GM23338 (cell line): ENCODE data around the gene RANBP1. TPM values are rescaled to one million over a fixed set of nuclear protein-coding genes. Genes with fewer than 3 reads are reported as not detected.

Experiments used
- ATAC-seq: fragments of 200-7000 bp; cut with Tn5 transposase; 3 replicates; pipeline ENCODE4 v1.9.1; 2020
- DNase-seq: peaks from one replicate; pipeline ENCODE4 v3.0.0-alpha.2; 2015; ENCODE audit warnings: low spot score
- H2AFZ ChIP-seq: fragments of 200-600 bp; sonication (generic); 2 replicates; pipeline ENCODE4 v1.8.0; 2016; ENCODE audit warnings: antibody characterized with exemption, mild to moderate bottlenecking, moderate library complexity
- H3F3A ChIP-seq: fragments of 200-600 bp; sonication (generic); replicated peaks from 2 replicates; pipeline ENCODE4 v1.8.0; 2017; ENCODE audit warnings: antibody characterized with exemption, mixed run types, low read depth
- H3K27ac ChIP-seq: fragments of 200-600 bp; sonication (generic); 2 replicates; pipeline ENCODE4 v1.6.1; 2016; ENCODE audit warnings: low read depth
- H3K27me3 ChIP-seq: fragments of 200-600 bp; sonication (generic); 2 replicates; pipeline ENCODE4 v1.8.0; 2016; ENCODE audit warnings: mild to moderate bottlenecking, mixed run types, moderate library complexity; ENCODE audit not compliant: insufficient read depth
- H3K36me3 ChIP-seq: fragments of 200-600 bp; sonication (generic); 2 replicates; pipeline ENCODE4 v1.8.0; 2016; ENCODE audit warnings: mild to moderate bottlenecking; ENCODE audit not compliant: insufficient read depth
- H3K4me1 ChIP-seq: fragments of 200-600 bp; sonication (generic); 2 replicates; pipeline ENCODE4 v1.8.0; 2016; ENCODE audit warnings: mild to moderate bottlenecking, moderate library complexity; ENCODE audit not compliant: insufficient read depth
- H3K4me2 ChIP-seq: fragments of 200-600 bp; sonication (generic); 2 replicates; pipeline ENCODE4 v1.7.1; 2017; ENCODE audit warnings: mixed run types
- H3K4me3 ChIP-seq: fragments of 200-600 bp; sonication (generic); 2 replicates; pipeline ENCODE4 v1.6.1; 2016; ENCODE audit warnings: mixed run types
- H3K79me2 ChIP-seq: fragments of 200-600 bp; sonication (generic); replicated peaks from 2 replicates; pipeline ENCODE4 v1.8.0; 2017; ENCODE audit warnings: mild to moderate bottlenecking; ENCODE audit not compliant: insufficient read depth
- H3K9me2 ChIP-seq: fragments of 200-600 bp; sonication (generic); 2 replicates; pipeline ENCODE4 v1.8.0; 2017; ENCODE audit not compliant: insufficient read depth
- H4K20me1 ChIP-seq: fragments of 200-600 bp; sonication (generic); replicated peaks from 2 replicates; pipeline ENCODE4 v1.8.0; 2017; ENCODE audit warnings: mild to moderate bottlenecking; ENCODE audit not compliant: insufficient read depth
- H3K27ac Mint-ChIP-seq: 2 replicates; pipeline ENCODE4 v1.8.0; 2020; ENCODE audit warnings: inconsistent platforms, mild to moderate bottlenecking, moderate library complexity, mixed read lengths
- H3K27me3 Mint-ChIP-seq: 3 replicates; pipeline ENCODE4 v1.8.0; 2022; ENCODE audit warnings: low read depth, mild to moderate bottlenecking, moderate library complexity, mixed read lengths, inconsistent platforms; ENCODE audit not compliant: insufficient read depth, poor library complexity
- H3K36me3 Mint-ChIP-seq: 3 replicates; pipeline ENCODE4 v1.8.0; 2021; ENCODE audit warnings: low read depth, mild to moderate bottlenecking, inconsistent platforms, moderate library complexity, mixed read lengths
- H3K4me1 Mint-ChIP-seq: 3 replicates; pipeline ENCODE4 v1.8.0; 2020; ENCODE audit warnings: mild to moderate bottlenecking, inconsistent platforms, mixed read lengths
- H3K4me3 Mint-ChIP-seq: 3 replicates; pipeline ENCODE4 v1.8.0; 2021; ENCODE audit warnings: moderate library complexity, mild to moderate bottlenecking, inconsistent platforms, mixed read lengths
- H3K9me3 Mint-ChIP-seq: 3 replicates; pipeline ENCODE4 v1.8.0; 2020; ENCODE audit warnings: moderate library complexity, mild to moderate bottlenecking, inconsistent platforms, mixed read lengths
- CREB1 ChIP-seq: fragments of 250-450 bp; sonication (Bioruptor Pico); IDR thresholded peaks from 2 replicates; pipeline ENCODE4 v1.5.0; 2020; ENCODE audit warnings: low read depth, mild to moderate bottlenecking, moderate library complexity
- EZH2 ChIP-seq: fragments of 200-600 bp; sonication (generic); IDR thresholded peaks from one replicate; pipeline ENCODE4 v1.8.0; 2017; ENCODE audit warnings: antibody characterized with exemption, mild to moderate bottlenecking, low read depth; ENCODE audit not compliant: unreplicated experiment
- EZH2phosphoT487 ChIP-seq: fragments of 200-600 bp; sonication (generic); IDR thresholded peaks from one replicate; pipeline ENCODE4 v1.8.1; 2018; ENCODE audit warnings: antibody characterized with exemption; ENCODE audit not compliant: unreplicated experiment
- JUNB ChIP-seq: IDR thresholded peaks from one replicate; pipeline ENCODE4 v1.6.1; 2016; ENCODE audit warnings: antibody characterized with exemption; ENCODE audit not compliant: unreplicated experiment
- NANOG ChIP-seq: IDR thresholded peaks from 2 replicates; pipeline ENCODE4 v1.6.1; 2016; ENCODE audit warnings: antibody characterized with exemption, borderline replicate concordance
- ZNF331 ChIP-seq: fragments of 250-450 bp; sonication (Bioruptor Pico); IDR thresholded peaks from 2 replicates; pipeline ENCODE4 v1.5.0; 2020; ENCODE audit warnings: low read depth, mild to moderate bottlenecking, moderate library complexity
- polyA plus RNA-seq: library from polyadenylated mRNA; unstranded; fragments of >200 nt; fragmentation: Nextera tagmentation; extraction: Ambion mirVana; gene quantifications from 2 replicates; pipeline ENCODE4 v1.2.1, GENCODE V29; 2016
- total RNA-seq: library from RNA; depleted of rRNA; stranded (reverse); fragments of >200 nt; shearing (Covaris generic); gene quantifications from 2 replicates; pipeline ENCODE4 v1.2.3, GENCODE V29; 2014

The RANBP1 gene
- total and polyA plus RNA-seq, 2 experiments from 2014 or later = 1,014 to 1,206 TPM

DNA sequence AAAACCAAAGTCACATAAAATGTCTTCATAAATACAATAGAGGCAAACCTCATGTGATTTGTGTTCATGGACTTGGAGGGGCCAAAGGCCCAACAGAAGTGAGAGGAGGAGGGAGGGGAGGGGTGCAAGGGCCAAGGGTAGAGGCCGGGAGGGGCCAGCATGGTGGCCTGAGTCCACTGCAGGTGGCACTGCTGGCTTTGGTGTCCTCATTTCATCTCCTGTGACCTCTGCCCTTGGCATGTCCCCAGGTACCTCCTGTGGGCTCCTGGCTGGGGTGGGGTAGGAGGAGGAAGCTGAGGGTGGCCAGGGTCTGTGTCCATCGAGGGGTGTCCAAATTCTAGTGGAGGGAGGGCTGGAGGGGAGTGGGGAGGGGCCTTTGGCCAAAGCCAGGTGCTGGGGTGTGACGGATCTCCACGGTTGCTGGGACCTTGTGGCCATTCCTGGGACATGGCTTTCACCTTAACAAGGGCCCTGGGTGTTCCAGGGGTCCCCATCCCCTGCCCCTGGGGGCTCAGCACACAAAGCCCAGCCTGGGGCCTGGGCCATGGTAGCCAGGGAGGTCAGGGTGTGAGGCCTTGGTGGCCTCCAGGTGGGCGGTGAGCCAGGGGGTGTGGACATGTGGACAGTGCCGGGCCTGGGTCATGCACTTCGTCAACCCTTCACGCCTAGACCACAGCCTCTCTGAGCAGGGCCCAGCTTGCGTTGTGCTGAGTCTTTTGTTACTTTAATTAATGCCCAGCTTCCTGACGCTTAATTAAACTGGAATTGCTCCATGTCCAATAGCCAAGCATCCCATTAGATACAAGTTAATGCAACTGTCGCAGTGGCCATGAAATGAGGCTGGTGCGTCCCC, 55.6 kb downstream of the RANBP1 start:
- DNase-seq (no peak), ATAC-seq (no peak)
- no peaks in the 10 kb centered on the region for H3K9me2 ChIP-seq
- H2AFZ ChIP-seq = no peak overlapping the region
- TF ChIP-seq JUNB (no peak), ZNF331 (CRISPR knock-in tag) (no peak)
- no peaks in the 10 kb centered on the region for H3K79me2 ChIP-seq
- no peaks in the 10 kb centered on the region for H4K20me1 ChIP-seq
- Mint-ChIP-seq H3K36me3 (no peaks in the 10 kb centered on the region), H3K9me3 (no peaks in the 10 kb centered on the region), H3K27ac (no peak overlapping the region), H3K4me1 (no peaks in the 10 kb centered on the region), H3K27me3 (peaks cover 11% of the 10 kb centered on the region), H3K4me3 (no peak overlapping the region)
- H3K27ac ChIP-seq = no peak overlapping the region
- no peaks in the 10 kb centered on the region for H3K27me3 ChIP-seq
- no peaks in the 10 kb centered on the region for H3K4me1 ChIP-seq
- H3K4me2 ChIP-seq = no peak overlapping the region
- H3K4me3 ChIP-seq = no peak overlapping the region
- H3K36me3 ChIP-seq = no peaks in the 10 kb centered on the region
- no peaks in the 10 kb centered on the region for H3F3A ChIP-seq

DNA sequence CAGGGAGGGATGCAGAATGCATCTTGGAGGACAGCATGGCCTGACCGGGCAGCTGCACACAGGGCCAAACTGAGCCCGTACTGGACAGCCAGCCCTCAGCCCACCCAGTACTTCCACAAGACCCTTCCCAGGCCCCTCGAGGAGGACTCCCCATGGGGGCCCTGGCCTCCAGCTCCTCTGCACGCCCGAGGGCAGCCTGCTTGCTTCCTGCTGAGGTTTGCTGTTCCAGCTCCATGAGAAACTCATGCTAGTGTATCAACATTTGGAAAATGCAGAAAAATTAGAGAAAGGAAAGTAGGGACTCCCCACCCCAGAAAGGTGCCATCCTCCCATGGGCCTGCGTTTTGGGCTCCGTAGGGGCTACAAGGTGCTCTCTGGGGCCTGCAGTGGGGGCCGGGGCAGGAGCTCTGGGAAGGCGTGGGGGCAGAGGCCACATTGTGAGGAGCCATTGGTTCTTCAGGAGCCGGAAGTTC, 56.3 kb downstream of the RANBP1 start:
- Histone ChIP-seq H3K4me1 (no peaks in the 10 kb centered on the region), H3K79me2 (no peaks in the 10 kb centered on the region), H3K27ac (no peak overlapping the region), H3F3A (no peaks in the 10 kb centered on the region), H3K36me3 (no peaks in the 10 kb centered on the region), H2AFZ (no peak overlapping the region), H3K9me2 (no peaks in the 10 kb centered on the region), H3K4me3 (no peak overlapping the region), H3K4me2 (no peak overlapping the region), H4K20me1 (no peaks in the 10 kb centered on the region), H3K27me3 (no peaks in the 10 kb centered on the region)
- no peak for DNase-seq
- TF ChIP-seq CREB1 (CRISPR knock-in tag) (no peak), NANOG (no peak)
- no peak overlapping the region for H3K4me3 Mint-ChIP-seq
- H3K9me3 Mint-ChIP-seq = no peaks in the 10 kb centered on the region
- H3K4me1 Mint-ChIP-seq = no peaks in the 10 kb centered on the region
- no peak overlapping the region for H3K27ac Mint-ChIP-seq
- peaks cover 7% of the 10 kb centered on the region for H3K27me3 Mint-ChIP-seq
- ATAC-seq = no peak
- no peaks in the 10 kb centered on the region for H3K36me3 Mint-ChIP-seq

DNA sequence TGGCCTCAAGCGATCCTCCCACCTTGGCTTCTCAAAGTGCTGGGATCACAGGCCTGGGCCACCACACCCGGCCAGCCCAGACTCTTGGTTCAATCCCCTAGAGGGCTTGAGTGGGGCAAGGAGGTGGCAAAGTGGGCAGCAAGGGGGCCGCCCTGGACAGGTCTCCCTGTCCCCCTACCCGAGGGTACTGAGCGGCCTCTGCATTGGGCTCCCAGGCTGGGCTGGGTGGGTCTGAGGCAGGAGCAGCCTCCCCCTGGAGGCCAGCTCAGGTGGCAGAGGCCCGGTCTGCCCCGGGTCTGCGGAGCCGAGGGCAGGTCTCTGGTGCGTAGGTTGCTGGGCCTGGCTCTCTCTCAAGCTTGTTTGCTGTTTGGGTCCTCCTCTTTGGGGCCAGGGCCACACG, 57.3 kb downstream of the RANBP1 start:
- ATAC-seq (peak; percentile 28), DNase-seq (peak; percentile 36)
- no peaks in the 10 kb centered on the region for H3K4me1 Mint-ChIP-seq
- Histone ChIP-seq H2AFZ (no peak overlapping the region), H3K36me3 (no peaks in the 10 kb centered on the region), H3K9me2 (no peaks in the 10 kb centered on the region), H3K27ac (no peak overlapping the region), H4K20me1 (no peaks in the 10 kb centered on the region), H3K79me2 (no peaks in the 10 kb centered on the region), H3K4me3 (no peak overlapping the region), H3K27me3 (no peaks in the 10 kb centered on the region), H3F3A (no peaks in the 10 kb centered on the region), H3K4me2 (no peak overlapping the region), H3K4me1 (no peaks in the 10 kb centered on the region)
- H3K36me3 Mint-ChIP-seq = no peaks in the 10 kb centered on the region
- peaks cover 10% of the 10 kb centered on the region for H3K27me3 Mint-ChIP-seq
- H3K27ac Mint-ChIP-seq = no peak overlapping the region
- no peaks in the 10 kb centered on the region for H3K9me3 Mint-ChIP-seq
- TF ChIP-seq EZH2 (no peak), CREB1 (CRISPR knock-in tag) (no peak), JUNB (no peak), EZH2phosphoT487 (no peak)
- no peak overlapping the region for H3K4me3 Mint-ChIP-seq
